GOT3 (cell line): ENCODE measurements around the gene NRP1.

Source experiments
- DNase-seq: peaks from one replicate; lab custom pipeline; 2025; ENCODE audit warnings: mixed read lengths; lab: John Stamatoyannopoulos, UW

The NRP1 gene

GRCh38 chr10:33290321-33291052 lies 44.0 kb downstream of the NRP1 start:
- DNase-seq: no peak

DNA sequence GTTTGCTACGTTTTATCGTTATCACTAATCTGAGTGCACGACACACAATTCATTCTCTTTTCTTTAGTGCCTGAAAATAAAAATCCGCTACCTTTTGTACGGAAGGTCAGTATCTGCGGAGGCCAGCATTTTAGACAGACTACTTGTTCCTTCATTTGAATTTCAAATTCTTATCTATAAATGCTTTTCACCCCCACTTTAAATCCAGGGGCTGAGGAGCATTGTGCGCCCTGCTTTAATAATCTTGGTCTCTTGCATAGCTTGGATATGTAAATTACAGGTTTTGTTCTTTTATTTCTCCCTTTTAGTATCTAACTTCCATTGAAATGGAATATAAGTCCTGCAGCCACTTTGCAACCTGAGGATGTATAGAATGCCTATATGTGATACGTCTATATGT lies 44.7 kb downstream of the NRP1 start:
- DNase-seq: no peak

DNA sequence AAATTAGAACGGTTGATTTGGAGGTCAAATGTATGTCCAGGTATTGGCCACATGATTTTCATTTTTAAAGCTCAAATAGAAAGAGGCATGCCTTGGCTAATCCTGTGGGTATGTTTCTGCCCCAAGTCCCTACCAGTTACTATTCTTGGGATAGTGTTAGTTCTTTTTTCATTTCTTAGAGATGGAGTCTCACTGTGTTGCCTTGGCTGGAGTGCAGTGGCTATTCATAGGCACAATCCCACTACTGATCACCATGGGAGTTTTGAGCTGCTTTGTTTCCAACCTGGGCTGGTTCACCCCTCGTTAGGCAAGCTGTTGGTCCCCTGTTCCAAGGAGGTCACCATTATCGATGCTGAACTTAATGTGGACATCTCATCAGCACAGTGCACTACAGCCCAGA lies 46.3 kb downstream of the NRP1 start:
- DNase-seq: no peak

- DNase-seq: no peak
Observed at GRCh38 chr10:33287112-33287511, 47.4 kb downstream of the NRP1 start.

DNA sequence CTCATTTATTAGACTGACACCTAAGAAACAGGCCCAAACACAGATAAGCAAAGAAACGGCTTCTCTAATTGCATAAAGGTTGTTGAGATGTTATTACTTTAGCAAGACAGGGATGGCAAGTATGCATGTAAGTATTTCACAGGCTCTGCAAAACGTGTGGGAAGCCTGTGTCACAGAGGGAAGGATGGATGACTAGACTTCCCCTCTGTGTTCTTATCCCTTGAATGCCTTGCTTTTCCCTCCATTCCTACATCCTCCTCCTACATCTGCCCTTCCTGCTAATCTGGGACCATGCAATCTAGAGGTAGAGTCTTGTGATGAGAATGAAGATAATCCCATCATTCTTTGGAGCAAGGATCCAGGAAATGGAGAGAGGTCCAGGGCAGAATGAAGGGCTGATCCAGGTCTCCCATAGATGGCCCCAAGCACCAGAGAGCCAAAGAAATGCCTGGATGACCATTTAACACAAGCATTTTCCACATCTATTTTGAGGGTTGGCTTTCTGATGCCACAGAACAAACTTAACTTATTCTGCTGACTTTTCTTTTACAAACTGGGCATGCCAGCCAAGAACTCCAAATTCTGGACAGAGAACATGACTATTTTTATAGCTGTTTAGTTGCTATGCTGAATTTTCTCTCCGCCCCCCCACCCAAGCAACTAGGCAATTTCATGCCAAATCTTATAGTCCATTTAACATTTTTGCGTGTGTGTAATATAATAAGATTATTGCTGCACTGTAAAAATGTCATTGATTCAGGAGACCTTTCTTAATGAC lies 48.1 kb downstream of the NRP1 start:
- no peak for DNase-seq

DNA sequence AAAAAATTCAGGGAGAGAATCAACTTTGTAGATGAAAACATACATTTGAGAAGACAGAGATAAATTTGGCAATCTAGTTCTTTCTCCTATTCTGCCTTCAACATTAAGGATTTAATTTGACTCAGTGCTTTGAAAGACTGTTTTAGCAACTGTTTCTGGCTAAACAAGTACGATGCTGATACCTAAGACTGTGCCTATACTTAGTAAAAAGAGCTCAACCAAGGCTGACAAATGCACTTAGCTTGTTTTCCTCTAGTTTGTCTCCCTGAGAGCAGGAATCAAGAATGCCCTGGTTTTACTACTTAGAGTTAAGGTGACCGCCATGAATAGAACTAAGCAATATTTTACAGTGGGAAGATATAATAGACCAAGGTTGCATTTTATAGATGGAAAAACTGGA lies 49.5 kb downstream of the NRP1 start:
- no peak for DNase-seq

- no peak for DNase-seq
Observed at GRCh38 chr10:33279811-33280602, 54.5 kb downstream of the NRP1 start.

DNA sequence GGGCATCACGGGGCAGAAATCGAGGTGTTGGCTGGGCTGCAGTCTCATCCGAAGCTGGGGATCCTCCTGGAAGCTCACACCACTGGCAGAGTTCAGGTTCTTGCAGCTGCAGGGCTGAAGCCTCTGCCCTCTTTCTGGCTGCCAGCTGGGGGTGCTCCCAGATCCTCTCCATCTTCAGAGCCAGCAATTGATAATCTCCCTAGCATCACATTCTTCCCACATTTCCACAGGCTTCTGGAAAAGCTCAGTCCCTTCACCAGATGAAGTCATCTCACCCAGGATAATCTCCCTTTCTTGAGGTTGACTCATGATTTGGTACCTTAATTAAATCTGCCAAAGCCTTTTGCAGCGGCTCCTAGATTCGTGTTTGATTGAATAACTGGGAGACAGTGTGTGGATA lies 55.2 kb downstream of the NRP1 start:
- no peak for DNase-seq

DNA sequence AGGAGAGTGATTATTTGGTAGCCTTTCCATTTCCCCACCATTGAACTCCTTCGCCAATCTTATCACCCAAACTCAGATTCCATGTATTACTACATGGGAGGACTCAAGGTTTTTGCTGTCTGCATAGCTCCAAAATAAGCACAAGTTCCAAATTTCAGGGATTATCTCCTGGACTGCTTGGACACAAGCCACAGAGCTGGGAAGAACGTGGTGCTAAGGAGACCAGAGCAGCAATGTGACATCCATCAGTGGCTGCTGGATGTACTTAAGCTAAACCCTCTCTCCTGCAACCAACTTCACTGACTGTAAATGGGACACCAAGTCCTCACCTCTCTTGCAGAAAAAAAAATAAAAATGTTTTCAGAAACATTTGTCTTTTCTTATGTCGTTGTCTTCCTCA lies 56.3 kb downstream of the NRP1 start:
- DNase-seq: no peak

- no peak for DNase-seq
Observed at GRCh38 chr10:33277135-33277536, 57.3 kb downstream of the NRP1 start.

GRCh38 chr10:33276282-33276923 lies 58.1 kb downstream of the NRP1 start:
- DNase-seq: no peak

DNA sequence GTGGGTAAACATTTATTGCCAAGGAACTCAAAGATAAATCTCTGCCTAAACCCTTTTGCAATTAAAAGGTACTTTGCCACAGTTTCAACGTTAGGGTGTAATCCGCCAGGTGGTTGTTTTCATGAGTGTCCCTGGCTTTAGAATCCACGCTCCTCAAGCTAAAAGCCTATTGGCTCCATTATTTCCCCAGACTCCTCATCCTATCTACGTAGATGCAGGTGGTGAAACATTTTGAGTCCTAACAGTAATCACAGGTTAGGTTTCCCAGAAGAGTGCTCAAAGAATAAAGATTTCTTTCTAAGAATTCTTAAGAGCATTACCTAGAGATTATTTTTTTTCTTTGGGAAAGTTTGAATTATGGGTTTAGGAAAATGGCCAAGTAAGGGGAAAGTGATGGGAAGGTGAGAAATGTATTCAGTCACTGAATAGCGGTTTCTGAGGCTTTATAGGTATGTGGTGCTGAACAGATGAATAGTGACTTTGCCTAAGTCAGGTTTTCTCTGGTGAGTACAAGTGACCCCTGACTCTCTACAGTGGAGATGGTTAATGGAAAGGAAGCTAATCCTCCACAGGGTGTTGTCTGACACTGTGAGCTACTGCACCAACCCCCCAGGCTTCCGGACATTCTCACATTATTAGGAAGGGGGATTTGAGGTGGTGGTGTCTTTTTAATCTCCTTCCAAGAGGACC lies 60.2 kb downstream of the NRP1 start:
- DNase-seq: no peak

DNA sequence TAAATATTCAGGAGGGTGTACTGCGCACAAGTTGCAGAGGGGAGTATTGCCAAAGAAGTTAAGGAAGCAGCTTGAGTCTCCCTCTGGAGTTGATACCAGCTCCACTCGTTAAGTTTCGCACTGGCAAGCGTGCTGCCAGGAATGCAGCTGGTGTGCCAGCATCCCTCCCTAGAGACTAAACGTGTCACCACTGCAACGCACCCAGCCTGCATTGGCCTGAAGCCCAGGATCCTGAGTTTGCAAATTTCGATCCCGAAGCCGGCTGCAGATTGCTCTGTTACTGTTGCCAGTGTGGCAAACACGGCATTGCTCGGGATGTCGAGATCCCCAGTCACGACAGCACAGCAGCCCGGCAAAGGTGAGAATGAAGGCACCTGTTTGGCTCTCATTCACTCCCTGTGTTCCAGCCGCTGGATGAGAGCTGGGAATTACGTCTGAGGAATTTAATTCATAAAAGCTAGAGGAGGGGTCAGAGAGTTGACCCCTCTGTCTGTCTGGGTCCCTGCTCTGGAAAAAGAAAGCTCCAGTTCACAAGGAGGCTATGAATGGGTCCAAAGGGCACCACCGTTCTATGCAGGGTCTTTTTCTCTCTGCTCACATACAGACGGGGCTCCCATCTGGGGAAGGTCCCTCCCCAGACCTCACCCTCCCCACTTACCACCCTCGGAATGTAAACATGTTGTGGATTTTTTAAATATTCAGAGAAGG lies 61.0 kb downstream of the NRP1 start:
- DNase-seq: peak; percentile 85

GRCh38 chr10:33272635-33273034 lies 61.8 kb downstream of the NRP1 start:
- no peak for DNase-seq

GRCh38 chr10:33271969-33272583 lies 62.4 kb downstream of the NRP1 start:
- DNase-seq: no peak

DNA sequence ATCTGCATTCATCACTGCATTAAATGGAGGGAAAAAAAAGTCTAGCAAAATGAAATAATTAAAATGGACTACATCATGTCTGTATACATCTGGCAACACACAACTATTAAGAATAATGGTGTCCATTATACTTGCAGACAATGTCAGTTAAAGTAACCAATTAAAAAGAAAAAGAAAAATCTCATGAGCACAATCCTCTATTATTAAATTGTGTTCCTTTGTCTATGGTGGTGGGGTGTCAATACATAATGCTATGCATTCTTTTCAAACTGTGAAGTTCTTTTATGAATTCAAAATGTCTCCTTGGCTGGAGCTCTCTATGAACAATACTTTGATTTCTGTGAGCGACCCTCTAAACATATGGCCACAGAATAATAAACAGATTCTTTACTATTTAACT lies 63.5 kb downstream of the NRP1 start:
- no peak for DNase-seq

DNA sequence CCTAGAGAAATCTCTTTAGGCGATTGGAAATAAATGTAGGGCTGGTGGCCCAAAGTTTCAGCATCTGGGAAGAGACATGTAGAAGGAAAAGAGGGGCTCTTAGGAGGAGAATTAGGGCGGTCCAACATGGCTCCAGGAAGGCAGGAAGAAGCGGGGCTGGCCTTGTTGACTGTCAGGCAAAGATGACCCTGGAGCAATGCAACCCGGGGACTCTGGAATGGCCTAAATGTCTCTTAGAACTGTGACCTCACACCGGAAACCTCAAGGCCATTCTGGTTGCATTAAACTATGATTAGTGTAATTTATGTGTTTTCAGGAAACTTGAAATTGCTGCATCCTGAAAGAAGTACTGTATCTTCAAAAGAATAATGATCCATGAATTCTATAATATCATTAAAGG lies 66.8 kb downstream of the NRP1 start:
- no peak for DNase-seq

GRCh38 chr10:33265621-33266020 lies 68.8 kb downstream of the NRP1 start:
- no peak for DNase-seq

DNA sequence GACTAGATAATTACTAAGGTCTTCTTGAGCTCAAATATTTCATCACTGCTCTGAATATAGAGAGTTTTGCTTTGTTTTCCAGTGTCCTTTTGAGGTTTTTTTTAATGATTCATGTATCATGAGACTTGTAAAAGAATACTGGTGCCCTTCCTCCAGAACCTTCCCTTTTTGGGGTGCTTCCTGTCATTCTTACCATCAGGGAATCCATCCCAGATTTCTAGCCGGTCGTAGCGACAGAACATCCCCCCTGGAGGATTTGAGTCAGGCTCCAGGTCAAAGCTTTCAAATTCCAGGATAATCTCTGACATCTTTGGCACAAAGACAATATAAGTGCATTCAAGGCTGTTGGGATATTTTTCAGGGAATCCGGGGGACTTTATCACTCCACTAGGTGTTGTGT lies 71.0 kb downstream of the NRP1 start:
- DNase-seq: no peak

- no peak for DNase-seq
Observed at GRCh38 chr10:33262871-33263270, 71.6 kb downstream of the NRP1 start.
